ENCODE data around the gene HINFP.
"Not testable (repeated sequence)": the region's sequence is repeated elsewhere in the genome, so short reads cannot be mapped to it uniquely, and the experiment has no call there.

HINFP gene

GRCh38 chr11:119100246-119100970, 21.0 kb upstream of the HINFP start:
- DNase-seq: no peak

GRCh38 chr11:119100994-119101758, 20.2 kb upstream of the HINFP start:
- no peak for DNase-seq

- DNase-seq: peak; percentile 78
Observed at GRCh38 chr11:119101759-119102423, 19.5 kb upstream of the HINFP start, which contains the start of gene DPAGT1. Gene DPAGT1, minus strand, starts transcription at chr11:119101853. Its CDS starts 198 bp downstream, at chr11:119101655.

DNA sequence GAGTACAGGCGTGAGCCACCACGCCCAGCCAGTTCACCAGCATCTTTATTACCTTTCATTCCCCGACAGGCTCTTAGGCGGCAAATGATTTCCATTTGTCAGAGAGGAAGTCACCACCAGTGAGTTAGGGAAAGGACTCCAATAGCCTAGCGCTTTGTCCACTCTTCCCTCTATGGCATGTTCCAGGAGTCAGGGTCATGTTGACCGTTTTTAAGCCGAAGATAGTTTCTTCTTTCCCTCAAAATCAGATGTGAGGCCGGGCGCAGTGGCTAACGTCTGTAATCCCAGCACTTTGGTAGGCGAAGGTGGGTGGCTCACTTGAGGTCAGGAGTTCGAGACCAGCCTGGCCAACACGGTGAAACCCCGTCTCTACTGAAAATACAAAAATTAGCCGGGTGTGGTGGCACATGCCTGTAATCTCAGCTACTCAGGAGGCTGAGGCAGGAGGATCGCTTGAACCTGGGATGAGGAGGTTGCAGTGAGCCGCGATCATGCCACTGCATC, 18.2 kb upstream of the HINFP start:
- not testable (repeated sequence) for DNase-seq

DNA sequence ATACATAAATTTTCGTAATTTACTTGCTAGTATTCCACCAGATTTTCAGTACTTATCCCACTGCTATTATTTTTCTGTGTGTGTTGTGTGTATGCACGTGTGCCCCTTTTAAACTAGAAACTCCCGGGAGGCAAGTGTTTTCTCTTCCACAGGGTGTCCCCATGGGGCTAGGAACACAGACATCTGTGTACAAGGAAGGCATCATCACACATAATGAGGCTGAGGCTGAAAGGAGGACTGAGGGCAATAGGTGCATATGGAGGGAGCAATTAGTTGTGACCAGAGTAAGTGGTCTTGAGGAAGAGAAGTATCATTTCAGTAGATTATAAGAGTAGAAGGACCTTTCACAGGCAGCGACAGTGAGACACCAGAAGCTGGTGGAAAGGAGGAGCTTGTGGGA, 17.6 kb upstream of the HINFP start:
- DNase-seq: peak; percentile 51

DNA sequence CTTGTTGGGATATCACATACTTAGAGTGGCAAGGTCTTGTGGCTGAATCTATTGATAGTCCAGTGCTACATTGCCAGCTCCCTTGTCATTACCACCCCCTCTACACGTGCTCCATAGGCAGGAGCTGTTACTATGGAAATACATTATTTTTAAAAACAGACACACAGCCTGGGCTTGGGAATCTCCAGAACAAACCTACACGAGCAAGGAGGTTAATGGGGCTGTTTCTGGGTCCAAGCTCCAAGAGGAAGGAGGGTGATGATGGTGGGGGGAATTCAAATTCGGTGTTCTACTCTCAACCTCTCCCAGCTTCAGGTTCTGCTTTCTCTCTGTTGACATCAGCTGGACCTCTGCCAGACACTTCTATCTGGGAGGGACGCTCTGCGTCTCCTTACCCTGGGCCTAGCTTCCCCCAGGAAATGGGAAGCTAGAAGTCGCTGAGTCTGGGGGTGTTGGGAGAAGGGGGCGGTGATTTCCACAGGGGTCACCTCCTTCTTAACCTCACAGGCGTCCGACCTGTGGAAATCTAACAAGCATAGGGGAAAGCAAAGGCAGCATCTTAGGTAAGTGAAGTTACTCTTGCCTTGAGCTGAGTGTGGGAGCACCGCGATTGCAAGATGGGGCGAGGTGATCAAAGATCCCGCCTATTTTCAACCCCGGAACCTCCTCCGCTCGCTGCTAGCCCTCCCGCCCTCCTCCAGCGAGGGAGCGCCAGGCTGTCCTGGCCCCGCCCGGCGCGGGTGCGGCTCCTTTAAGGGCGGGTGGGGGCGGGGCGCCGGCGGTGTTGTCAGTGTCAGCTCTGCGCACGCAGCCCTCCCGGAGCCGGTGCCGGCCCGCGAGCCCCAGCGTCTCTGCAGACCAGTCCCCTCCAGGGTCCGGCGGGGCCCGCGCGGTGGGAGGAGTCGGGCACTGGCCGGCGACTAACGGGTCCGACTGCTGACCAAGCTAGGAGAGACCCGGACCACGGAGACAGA, 14.5 kb upstream of the HINFP start, which contains the start of gene C2CD2L:
C2CD2L (plus strand) TSS at position 781 of the 974 bp plus-strand sequence. CDS start 398 bp downstream, outside the sequence.
- DNase-seq: peak; percentile 81

DNA sequence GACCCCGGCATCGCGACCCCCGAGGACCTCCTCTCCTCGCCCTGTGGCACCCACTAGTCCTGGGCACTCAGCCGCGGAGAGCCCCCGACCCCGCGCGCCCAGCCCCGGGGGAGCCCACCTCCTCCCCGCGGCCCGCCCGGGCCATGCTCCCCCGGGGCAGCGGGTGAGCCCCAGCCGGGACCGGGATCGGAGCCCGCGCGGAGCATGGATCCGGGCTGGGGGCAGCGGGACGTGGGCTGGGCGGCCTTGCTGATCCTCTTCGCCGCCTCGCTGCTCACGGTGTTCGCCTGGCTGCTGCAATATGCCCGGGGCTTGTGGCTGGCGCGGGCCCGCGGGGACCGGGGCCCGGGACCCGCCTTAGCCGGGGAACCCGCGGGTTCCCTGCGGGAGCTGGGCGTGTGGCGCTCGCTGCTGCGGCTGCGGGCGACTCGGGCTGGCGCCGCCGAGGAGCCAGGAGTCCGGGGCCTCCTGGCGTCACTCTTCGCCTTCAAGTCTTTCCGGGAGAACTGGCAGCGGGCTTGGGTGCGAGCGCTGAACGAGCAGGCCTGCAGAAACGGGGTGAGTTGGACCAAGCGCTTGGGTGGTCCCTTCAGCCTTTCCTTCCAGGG, 13.7 kb upstream of the HINFP start:
- DNase-seq: no peak

DNA sequence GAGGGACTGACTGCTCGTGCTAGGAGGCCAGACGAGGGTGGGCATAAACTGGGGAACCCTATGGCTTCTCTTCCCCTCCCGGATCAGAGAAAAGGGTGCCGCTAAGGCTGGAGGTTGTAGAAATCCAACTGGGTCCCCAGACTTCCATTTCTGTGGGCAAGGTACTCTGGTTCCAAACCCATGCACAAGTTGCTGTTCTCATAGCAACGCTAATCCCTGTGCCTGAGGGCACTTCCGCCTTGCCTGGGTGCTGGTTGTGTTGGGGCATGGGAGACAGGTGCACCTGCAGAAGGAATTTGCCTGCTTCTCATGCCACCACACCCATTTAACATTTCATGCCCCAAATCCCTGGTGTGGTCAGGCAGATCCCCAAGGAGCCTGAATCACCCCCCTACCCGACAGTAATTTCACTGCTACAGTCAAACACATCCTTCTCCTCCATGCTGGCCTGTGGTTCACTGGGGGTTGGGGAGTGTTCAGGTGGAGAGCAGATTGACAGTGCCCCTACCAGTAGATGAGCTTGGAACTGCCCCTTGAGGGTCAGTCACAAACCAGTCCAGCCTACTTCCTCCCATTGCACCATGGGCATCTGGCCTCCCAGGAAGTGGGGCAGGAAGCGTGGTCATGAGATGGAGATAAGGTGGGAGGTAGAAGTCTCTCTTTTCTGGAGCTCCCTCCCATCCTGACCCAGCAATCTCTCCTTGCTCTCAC, 13.1 kb upstream of the HINFP start:
- no peak for DNase-seq

DNA sequence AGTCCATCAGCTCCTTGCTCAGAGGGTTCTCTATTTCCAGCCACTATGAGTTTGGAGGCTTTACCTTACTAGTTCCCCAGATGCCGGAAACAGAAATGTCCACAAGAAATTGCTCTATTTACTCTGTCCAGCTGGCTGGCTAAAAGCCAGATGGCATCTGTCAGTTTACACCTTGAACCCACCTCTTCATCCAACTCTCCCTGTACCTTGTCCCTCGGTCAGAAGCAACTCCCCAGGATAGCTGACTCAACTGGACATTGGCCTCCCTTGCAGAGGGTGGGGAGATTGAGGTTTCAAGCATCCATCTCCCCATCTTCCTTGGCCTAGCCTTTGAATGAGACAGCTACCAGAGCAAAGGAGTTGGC, 12.5 kb upstream of the HINFP start:
- DNase-seq: no peak

DNA sequence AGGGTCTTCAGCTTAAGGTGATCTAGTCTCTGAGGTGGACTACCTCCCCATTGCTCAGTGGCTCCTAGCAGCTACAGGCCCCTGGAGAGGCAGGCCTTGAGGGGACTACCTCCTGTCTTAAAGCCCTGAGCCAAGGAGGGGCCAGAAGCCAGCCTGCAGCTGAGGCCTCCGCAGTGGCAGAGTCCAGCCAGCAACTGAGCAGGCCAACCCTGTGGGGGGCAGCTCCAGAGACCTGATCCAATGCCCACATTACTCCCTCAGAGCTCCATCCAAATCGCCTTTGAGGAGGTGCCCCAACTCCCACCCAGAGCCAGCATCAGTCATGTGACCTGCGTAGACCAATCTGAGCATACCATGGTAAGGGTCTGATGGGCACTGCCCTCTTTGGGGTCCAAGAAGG, 11.5 kb upstream of the HINFP start:
- no peak for DNase-seq

- no peak for DNase-seq
Observed at GRCh38 chr11:119110439-119110838, 10.9 kb upstream of the HINFP start.

GRCh38 chr11:119111361-119111925, 9.9 kb upstream of the HINFP start:
- no peak for DNase-seq

DNA sequence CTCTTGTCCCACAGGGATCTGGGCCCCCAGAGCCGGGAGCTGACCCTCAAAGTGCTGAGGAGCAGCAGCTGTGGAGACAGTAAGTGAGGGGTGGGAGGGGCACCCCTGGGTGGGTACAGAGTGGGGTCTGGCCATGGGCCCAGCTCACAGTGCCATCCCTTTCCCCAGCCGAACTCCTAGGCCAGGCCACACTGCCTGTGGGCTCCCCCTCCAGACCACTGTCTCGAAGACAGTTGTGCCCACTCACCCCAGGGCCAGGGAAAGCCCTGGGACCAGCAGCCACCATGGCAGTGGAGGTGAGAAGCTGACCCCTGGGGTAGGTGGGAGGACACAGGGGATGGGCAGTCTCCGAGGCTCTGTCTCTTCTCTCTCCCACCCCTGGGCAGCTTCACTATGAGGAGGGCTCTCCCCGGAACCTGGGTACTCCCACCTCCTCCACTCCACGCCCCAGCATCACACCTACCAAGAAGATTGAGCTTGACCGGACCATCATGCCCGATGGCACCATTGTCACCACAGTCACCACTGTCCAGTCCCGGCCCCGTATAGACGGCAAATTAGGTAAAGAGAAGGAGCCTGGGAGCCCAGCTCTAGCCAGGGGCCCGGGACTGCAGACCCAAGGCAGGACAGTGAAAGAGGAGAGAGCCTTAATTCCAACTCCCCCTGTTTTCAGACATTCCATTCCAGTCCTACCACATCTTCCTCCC, 8.9 kb upstream of the HINFP start:
- DNase-seq: no peak

- no peak for DNase-seq
Observed at GRCh38 chr11:119113716-119114115, 7.7 kb upstream of the HINFP start.

- DNase-seq: no peak
Observed at GRCh38 chr11:119114351-119114750, 7.0 kb upstream of the HINFP start.

GRCh38 chr11:119115484-119116234, 5.7 kb upstream of the HINFP start:
- DNase-seq: no peak

DNA sequence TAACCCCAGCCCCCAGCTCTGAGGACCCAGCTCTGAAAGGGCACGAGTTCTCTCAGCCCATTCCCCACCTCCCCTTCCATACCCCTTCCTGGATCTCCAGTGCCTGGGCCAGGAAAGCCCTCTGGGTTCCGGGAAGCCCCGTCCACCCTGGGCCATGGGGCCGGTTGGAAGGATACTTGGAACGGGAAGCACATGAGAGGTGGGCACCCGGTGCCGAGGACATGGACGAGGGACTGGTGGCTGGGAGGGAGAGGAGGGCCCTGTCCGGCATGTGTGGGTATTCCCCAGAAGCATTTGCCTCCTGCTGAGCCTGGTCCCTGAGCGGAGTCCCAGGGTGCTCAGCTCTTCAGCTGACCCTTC, 5.2 kb upstream of the HINFP start:
- no peak for DNase-seq

DNA sequence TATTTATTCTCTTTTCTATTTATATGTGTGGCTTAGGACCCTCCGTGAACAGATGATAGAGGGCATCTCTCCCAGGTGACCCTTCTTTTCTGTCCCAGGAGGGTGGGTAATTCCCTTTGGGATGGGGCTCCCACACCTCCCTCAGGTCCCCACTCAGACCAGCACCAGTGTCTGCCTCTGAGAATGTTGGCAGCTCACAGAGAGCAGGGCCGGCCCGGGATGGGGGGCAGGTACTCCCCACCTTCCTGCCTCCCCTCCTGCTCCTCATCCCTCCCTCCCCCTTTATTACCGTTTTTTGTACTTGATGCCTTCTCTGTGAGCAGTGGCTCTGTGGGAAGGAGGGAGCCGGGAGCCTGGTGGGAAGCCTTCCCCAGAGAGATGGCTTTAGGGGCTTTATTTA, 4.8 kb upstream of the HINFP start:
- no peak for DNase-seq

DNA sequence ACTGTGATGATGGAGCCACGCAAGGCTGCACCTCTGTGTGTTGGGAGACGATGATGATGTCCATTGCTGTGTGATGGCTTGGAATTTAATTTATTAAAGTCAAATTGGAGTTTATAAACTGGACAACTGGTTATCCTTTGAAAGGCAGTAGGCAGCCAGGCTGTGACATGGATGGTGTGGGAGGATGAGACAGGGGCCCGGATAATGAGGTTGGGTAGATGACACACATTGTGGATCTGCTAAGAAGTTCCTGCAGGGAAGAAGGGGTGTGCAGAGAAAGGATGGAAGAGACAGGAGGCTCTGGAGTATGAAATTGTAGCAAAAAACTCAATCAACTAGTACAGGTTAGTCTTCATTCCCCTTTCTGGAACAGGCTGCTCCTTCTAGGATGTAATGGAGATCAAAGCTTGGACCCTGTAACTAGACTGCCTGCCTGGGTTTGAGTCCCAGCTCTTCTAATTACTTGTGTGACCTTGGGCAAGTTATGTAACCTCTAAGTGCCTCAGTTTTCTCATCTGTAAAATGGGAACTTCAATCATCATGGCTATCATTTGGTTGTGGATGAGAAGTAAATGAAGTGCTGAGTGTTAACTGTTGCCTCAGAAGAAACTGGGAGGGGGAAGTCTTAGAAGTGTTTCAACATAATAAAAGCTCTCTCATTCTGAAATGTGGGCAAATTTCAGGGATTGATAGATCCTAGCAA, 4.2 kb upstream of the HINFP start:
- no peak for DNase-seq

Data from NCI-H2171 (cell line).